GM19395 (cell line): ENCODE results near the gene NAPA.

ENCODE experiments used
- ATAC-seq: cut with Tn5 transposase; IDR thresholded peaks from one replicate; pipeline ENCODE4 v1.9.1; 2021; ENCODE audit warnings: mild to moderate bottlenecking, moderate library complexity; ENCODE audit not compliant: unreplicated experiment

Gene NAPA

GRCh38 chr19:47514869-47515588, at the start of gene NAPA:
NAPA (minus strand) TSS chr19:47515063; CDS start chr19:47514940, 123 bp downstream.
- ATAC-seq, result peak; percentile 83

GRCh38 chr19:47564081-47564480, 49.2 kb upstream of the NAPA start:
- ATAC-seq, result no peak

- no peak for ATAC-seq
Measured at GRCh38 chr19:47561440-47562057, 46.7 kb upstream of the NAPA start.

- ATAC-seq, result no peak
Measured at GRCh38 chr19:47560999-47561398, 46.1 kb upstream of the NAPA start.

- ATAC-seq, result no peak
Measured at GRCh38 chr19:47550129-47550528, 35.3 kb upstream of the NAPA start.

- no peak for ATAC-seq
Measured at GRCh38 chr19:47549261-47549862, 34.5 kb upstream of the NAPA start.

- ATAC-seq, result no peak
Measured at GRCh38 chr19:47547199-47547598, 32.3 kb upstream of the NAPA start.

- ATAC-seq, result no peak
Measured at GRCh38 chr19:47545061-47545948, 30.4 kb upstream of the NAPA start.

GRCh38 chr19:47544476-47544875, 29.6 kb upstream of the NAPA start:
- no peak for ATAC-seq

- ATAC-seq, result no peak
Measured at GRCh38 chr19:47544075-47544474, 29.2 kb upstream of the NAPA start.

- ATAC-seq, result no peak
Measured at GRCh38 chr19:47542030-47542475, 27.2 kb upstream of the NAPA start.

GRCh38 chr19:47541518-47541917, 26.7 kb upstream of the NAPA start:
- ATAC-seq, result no peak

GRCh38 chr19:47540748-47541147, 25.9 kb upstream of the NAPA start:
- ATAC-seq, result no peak

GRCh38 chr19:47539747-47540311, 25.0 kb upstream of the NAPA start:
- ATAC-seq, result no peak

GRCh38 chr19:47538812-47539211, 23.9 kb upstream of the NAPA start:
- no peak for ATAC-seq

- no peak for ATAC-seq
Measured at GRCh38 chr19:47537493-47537892, 22.6 kb upstream of the NAPA start.

- no peak for ATAC-seq
Measured at GRCh38 chr19:47534628-47535027, 19.8 kb upstream of the NAPA start.

- ATAC-seq, result no peak
Measured at GRCh38 chr19:47531640-47532387, 17.0 kb upstream of the NAPA start.

GRCh38 chr19:47529018-47529742, 14.3 kb upstream of the NAPA start:
- ATAC-seq, result no peak
